AG04449 (cell line): ENCODE results near the gene ATG7.

Experiments
- CTCF ChIA-PET: fragments of 350-600 bp; formaldehyde crosslinking; extraction: SDS; loops from one replicate; lab custom pipeline; 2021; ENCODE audit warnings: antibody characterized with exemption; lab: Yijun Ruan, JAX
- POLR2A ChIA-PET: fragments of 400-600, 350-600 bp; formaldehyde crosslinking; extraction: SDS; loops from one replicate; lab custom pipeline; 2020; ENCODE audit warnings: antibody characterized with exemption, inconsistent platforms; lab: Yijun Ruan, JAX
- DNase-seq: peaks from one replicate; pipeline ENCODE4 v3.0.0-alpha.2; 2010; ENCODE audit warnings: low read depth, low spot score
- H3K4me3 ChIP-seq: 2 replicates; pipeline ENCODE4 v1.5.1; 2011; ENCODE audit warnings: low read depth, mild to moderate bottlenecking, control low read depth, low read length
- CTCF ChIP-seq: IDR thresholded peaks from one replicate; pipeline ENCODE4 v1.5.1; 2011; ENCODE audit warnings: mild to moderate bottlenecking, moderate library complexity, low read length, control low read depth, inconsistent platforms; ENCODE audit not compliant: insufficient read depth; ENCODE audit errors: missing control alignments

Gene ATG7

GRCh38 chr3:11230125-11230524 lies 42.1 kb upstream of the ATG7 start:
- DNase-seq, result no peak
- POLR2A ChIA-PET, result no interaction called here
- TF ChIP-seq CTCF, result no peak
- H3K4me3 ChIP-seq, result no peak overlapping the region
- CTCF ChIA-PET, result interaction anchor here (0.9 to 1.0 kb wide), 3 partner anchors 19 to 170 kb away, joined by 3 read pairs; no protein-coding TSS in a partner anchor

DNA sequence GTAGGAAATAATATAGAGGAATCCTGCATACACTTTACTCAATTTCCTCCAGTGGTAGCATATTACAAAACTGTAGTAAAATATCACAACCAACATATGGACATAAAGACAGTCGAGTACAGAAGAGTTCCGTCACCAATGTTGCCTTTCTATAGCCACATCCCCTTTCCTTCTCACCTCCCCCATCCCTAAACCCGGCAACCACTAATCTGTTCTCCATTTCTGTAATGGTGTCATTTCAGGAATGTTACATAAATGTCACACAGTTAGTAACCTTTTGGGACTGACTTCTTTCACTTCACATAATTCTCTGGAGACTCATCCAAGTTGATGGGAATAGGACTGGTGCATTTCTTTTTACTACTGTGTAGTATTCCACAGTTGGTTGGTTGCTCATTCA lies 41.4 kb upstream of the ATG7 start:
- H3K4me3 ChIP-seq, result no peak overlapping the region
- DNase-seq, result no peak
- ChIA-PET CTCF (interaction anchor here (1.0 kb wide), 1 partner anchor 106 kb away, joined by 3 read pairs; no protein-coding TSS in a partner anchor), POLR2A (no interaction called here)
- no peak for TF ChIP-seq CTCF

GRCh38 chr3:11235385-11235784 lies 36.8 kb upstream of the ATG7 start:
- DNase-seq, result no peak
- ChIA-PET CTCF (interaction anchor here (0.8 to 4.1 kb wide), 14 partner anchors 9 to 175 kb away, joined by 3 to 42 read pairs (median 8); partner anchors contain the start of gene ATG7), POLR2A (no interaction called here)
- H3K4me3 ChIP-seq, result no peak overlapping the region
- TF ChIP-seq CTCF, result no peak

DNA sequence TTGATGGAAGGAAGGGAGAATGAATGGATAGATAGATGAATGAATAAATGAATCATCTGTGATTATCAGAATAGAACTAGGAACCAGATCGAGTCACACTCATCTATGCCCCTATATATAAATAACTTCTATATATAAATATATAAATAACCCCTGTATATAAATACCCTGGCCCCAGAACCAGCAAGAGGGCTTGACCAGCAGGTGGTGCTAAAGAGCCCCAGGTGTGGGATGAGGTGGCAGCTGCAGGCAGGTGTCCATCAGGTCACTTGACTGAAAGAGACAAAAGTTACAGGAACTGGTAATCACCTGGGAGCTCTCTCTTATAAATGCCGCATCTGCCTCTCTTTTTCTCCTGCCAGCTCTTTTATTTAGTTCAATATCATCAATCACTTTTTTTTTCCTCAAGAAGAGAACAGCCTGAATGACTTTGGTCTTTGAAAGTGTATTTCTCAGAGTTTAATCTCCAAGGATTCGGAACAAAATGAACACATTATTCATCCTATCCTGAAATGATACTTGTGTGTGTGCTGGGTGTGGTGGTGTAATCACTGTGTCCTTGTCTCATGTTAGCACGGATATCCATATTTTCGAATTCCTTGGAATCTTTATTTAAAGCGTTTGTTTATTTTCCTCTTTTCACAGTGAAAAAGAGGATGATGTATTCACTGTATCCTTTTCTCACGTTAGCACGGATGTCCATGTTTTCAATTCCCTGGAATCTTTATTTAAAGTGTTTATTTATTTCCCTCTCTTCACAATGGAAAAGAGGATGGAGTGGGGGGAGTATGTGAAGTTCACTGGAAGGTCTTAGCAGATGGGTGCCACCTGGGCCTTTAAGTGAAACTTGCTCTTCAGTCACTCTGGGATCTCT lies 35.4 kb upstream of the ATG7 start:
- ChIA-PET CTCF (interaction anchor here (0.6 to 4.1 kb wide), 21 partner anchors 8 to 176 kb away, joined by 3 to 42 read pairs (median 5); partner anchors contain the start of gene ATG7), POLR2A (interaction anchor here (0.8 kb wide), 1 partner anchor 41 kb away, joined by 4 read pairs; no protein-coding TSS in a partner anchor)
- no peak overlapping the region for H3K4me3 ChIP-seq
- peak; percentile 52 for TF ChIP-seq CTCF
- no peak for DNase-seq

DNA sequence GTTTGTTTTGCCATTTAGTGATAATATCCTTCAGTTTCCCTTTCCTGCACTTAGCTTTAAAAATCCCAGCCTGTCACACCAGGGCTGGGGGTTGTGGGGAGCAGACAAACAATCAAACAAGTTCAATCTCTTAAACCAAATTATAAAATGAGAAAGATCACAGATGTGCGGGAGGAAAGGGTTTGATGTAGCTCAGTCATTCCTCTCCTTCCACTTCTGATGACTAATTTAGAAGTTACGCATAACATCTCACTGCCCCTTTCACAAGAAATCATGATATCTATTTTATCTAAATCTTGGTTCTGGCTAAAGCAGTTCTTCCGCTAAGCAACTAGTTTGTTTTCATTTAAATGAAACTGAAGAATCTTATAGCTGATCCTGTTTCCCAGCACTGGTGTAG lies 34.1 kb upstream of the ATG7 start:
- ChIA-PET CTCF (interaction anchor here (0.6 to 4.1 kb wide), 11 partner anchors 10 to 178 kb away, joined by 3 to 42 read pairs (median 4); no protein-coding TSS in a partner anchor), POLR2A (interaction anchor here (0.6 to 1.4 kb wide), 7 partner anchors 35 to 292 kb away, joined by 3 to 4 read pairs (median 3); no protein-coding TSS in a partner anchor)
- TF ChIP-seq CTCF, result no peak
- no peak overlapping the region for H3K4me3 ChIP-seq
- DNase-seq, result peak; percentile 89

DNA sequence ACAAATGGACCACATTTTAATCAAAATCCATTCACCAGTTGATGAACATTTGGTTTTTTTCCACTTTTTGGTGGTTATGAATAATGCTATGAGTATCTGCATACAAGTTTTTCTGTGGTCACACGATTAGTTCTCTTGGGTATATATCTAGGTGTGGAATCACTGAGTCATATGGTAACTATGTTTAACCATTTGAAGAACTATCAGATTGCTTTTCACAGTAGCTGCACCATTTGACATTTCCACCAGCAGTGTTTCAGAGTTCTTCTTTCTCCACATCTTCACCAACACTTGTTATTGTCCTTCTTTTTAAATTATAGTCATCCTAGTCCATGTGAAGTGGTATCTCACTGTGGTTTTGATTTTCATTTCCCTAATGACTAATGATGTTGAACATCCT lies 33.3 kb upstream of the ATG7 start:
- ChIA-PET POLR2A (interaction anchor here (1.2 to 1.4 kb wide), 3 partner anchors 50 to 291 kb away, joined by 3 to 4 read pairs (median 3); no protein-coding TSS in a partner anchor), CTCF (interaction anchor here (1.2 to 4.1 kb wide), 8 partner anchors 15 to 178 kb away, joined by 3 to 42 read pairs (median 4); partner anchors contain the start of gene HRH1)
- no peak overlapping the region for H3K4me3 ChIP-seq
- TF ChIP-seq CTCF, result no peak
- peak; percentile 69 for DNase-seq
